Upper lobe of left lung (tissue), 4 donors: ENCODE results near the gene TTC39A.

Experiments
- CTCF ChIP-seq, 6 experiments: fragments of 450-650 bp in 4 of 6; fragments of 200-600 bp in 2 of 6; sonication (generic) in 2 of 6; IDR thresholded peaks; one replicate each; pipeline ENCODE4 v1.5.1; 2016 to 2019; ENCODE audit warnings: antibody characterized with exemption in 6 of 6
- EP300 ChIP-seq, 4 donors: sonication (generic); formaldehyde crosslinking; IDR thresholded peaks; one replicate each; pipeline ENCODE4 v1.5.1; 2017; ENCODE audit warnings: antibody characterized with exemption in 4 of 4, control low read depth in 2 of 4
- POLR2A ChIP-seq, 4 donors: fragments of 450-650 bp; IDR thresholded peaks; one replicate each; pipeline ENCODE4 v1.5.1; 2016 to 2017; ENCODE audit warnings: antibody characterized with exemption in 4 of 4, mild to moderate bottlenecking in 2 of 4
- POLR2AphosphoS5 ChIP-seq, 2 donors: sonication (generic); formaldehyde crosslinking; IDR thresholded peaks; one replicate each; pipeline ENCODE4 v1.5.1; 2017; ENCODE audit warnings: antibody characterized with exemption in 2 of 2

DNA sequence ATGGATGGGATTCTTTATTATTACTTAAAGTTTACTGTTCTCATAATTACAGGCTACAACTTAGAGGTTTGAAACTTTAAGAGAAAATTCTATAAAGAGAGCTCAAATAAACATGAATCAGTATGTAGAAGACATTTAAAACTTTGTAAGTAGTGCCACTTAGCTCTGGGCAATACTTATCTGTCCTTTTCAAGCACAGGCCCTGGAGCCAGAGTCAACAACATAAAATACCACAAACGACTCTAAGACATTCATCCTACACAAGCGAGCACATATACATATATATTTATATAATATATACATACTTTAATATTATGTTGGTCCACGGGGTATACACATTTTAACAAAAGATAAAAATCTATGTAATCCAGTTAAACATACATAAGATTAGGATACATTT lies 24.1 kb upstream of the TTC39A start:
- TF ChIP-seq CTCF (IDR thresholded peaks at IDR 0.05) (no peak), POLR2A (IDR thresholded peaks at IDR 0.05) (no peak), EP300 (IDR thresholded peaks at IDR 0.05) (no peak), POLR2AphosphoS5 (IDR thresholded peaks at IDR 0.05) (no peak)
